ENCODE measurements around the gene RAB30. TPM values are rescaled to one million over a fixed set of nuclear protein-coding genes. Genes with fewer than 3 reads are reported as not detected.

The RAB30 gene
- total RNA-seq, 6 experiments from 2014 or later: 17.6 to 22.2 (median 19.4) TPM

DNA sequence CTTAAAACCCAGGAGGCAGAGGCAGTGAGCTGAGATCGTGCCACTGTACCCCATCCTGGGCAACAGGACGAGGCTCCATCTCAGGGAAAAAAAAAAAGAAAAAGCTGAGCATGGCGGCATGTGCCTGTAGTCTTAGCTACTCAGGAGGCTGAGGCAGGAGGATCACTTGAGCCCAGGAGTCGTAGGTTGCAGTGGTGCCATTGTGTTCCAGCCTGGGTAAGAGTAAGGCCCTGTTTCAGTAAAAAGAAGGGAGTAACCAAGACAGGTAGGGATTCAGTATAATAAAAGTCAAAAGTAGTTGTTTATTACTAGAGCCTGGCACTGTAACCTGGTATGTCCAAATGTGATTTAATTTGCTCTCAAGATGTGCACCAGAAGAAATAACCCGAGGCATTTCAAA, 8.1 kb upstream of the RAB30 start:
- Mint-ChIP-seq H3K9me3 (no peaks in the 10 kb centered on the region), H3K27ac (no peak overlapping the region), H3K4me3 (no peak overlapping the region), H3K27me3 (ENCODE audit: insufficient read depth) (no peaks in the 10 kb centered on the region), H3K36me3 (ENCODE audit: low read depth) (peaks cover 3% of the 10 kb centered on the region; the same call in 1 of the 2 replicates), H3K4me1 (ENCODE audit: low read depth) (no peaks in the 10 kb centered on the region)
- DNase-seq: no peak
- TF ChIP-seq, protein P1, sequence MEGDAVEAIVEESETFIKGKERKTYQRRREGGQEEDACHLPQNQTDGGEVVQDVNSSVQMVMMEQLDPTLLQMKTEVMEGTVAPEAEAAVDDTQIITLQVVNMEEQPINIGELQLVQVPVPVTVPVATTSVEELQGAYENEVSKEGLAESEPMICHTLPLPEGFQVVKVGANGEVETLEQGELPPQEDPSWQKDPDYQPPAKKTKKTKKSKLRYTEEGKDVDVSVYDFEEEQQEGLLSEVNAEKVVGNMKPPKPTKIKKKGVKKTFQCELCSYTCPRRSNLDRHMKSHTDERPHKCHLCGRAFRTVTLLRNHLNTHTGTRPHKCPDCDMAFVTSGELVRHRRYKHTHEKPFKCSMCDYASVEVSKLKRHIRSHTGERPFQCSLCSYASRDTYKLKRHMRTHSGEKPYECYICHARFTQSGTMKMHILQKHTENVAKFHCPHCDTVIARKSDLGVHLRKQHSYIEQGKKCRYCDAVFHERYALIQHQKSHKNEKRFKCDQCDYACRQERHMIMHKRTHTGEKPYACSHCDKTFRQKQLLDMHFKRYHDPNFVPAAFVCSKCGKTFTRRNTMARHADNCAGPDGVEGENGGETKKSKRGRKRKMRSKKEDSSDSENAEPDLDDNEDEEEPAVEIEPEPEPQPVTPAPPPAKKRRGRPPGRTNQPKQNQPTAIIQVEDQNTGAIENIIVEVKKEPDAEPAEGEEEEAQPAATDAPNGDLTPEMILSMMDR (IDR thresholded peaks at IDR 0.05): no peak

DNA sequence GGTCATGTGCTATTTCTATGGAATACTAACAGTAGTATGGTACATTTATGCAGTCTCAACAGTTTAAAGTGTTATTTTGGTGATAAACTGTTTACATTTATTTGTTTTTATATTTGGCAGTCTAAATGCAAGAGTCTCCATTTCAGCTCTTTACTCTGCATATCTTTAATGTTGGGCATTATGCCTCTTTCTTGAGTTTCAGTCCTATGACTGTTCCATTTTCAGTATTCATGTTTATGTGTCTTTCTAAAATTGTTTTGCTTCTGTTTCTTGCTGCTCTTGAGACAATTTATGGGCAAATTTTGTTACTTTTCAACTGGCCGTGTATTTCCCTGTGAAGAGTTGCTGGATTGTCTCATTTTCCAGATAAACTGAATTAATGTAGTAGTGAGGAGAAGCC, 6.6 kb upstream of the RAB30 start:
- no peak overlapping the region for H3K4me3 Mint-ChIP-seq
- peak overlapping the region; percentile 4; the same call in 1 of the 2 replicates for H3K27ac Mint-ChIP-seq
- H3K27me3 Mint-ChIP-seq (ENCODE audit: insufficient read depth): no peaks in the 10 kb centered on the region
- DNase-seq: no peak
- no peaks in the 10 kb centered on the region for H3K9me3 Mint-ChIP-seq
- H3K4me1 Mint-ChIP-seq (ENCODE audit: low read depth): peaks cover 10% of the 10 kb centered on the region; the same call in 1 of the 2 replicates
- H3K36me3 Mint-ChIP-seq (ENCODE audit: low read depth): peaks cover 4% of the 10 kb centered on the region; the same call in 1 of the 2 replicates
- TF ChIP-seq, protein P1 (IDR thresholded peaks at IDR 0.05): no peak

DNA sequence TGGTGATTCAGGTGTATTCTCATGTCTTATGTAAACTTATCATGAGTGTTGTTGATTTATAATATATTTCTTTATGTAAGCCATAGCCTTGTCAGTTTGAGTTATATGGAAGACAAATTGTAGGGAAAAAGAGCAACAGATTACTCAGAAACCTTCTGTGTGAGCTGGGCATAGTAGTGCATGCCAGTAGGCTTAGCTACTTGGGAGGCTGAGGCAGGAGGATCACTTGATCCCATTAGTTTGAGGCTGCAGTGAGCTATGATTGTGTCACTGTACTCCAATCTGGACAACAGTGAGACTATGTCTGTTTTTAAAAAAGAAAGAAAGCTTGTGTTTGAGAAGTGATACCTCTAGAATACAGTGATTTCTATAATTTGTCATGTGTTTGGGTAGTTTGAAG, 2.2 kb upstream of the RAB30 start:
- TF ChIP-seq, protein P1 (IDR thresholded peaks at IDR 0.05): no peak
- DNase-seq: no peak
- Mint-ChIP-seq H3K4me1 (ENCODE audit: low read depth) (peaks cover 32% of the 10 kb centered on the region), H3K9me3 (no peaks in the 10 kb centered on the region), H3K27ac (no peak overlapping the region), H3K36me3 (ENCODE audit: low read depth) (peaks cover 4% of the 10 kb centered on the region; the same call in 1 of the 2 replicates), H3K4me3 (no peak overlapping the region), H3K27me3 (ENCODE audit: insufficient read depth) (no peaks in the 10 kb centered on the region)

DNA sequence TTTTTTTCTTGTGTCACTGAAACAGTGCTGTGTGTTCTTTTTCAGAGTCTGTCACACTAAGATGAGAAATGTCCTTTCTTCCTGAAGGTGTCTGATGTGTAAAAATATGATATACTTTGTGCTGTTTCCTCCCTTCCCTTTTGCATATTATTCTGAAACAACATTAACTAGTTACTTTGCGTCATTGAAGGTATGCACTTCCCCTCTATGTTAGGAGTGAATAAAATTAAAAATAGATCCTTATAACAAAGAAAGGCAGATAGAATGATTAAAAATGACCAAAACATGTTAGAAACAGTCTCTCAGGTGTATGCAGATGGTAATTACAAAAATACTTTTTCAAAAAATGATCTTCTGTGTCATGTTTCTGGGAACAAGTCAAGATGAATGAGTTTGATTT, 1.6 kb upstream of the RAB30 start:
- Mint-ChIP-seq H3K27ac (no peak overlapping the region), H3K4me1 (ENCODE audit: low read depth) (peaks cover 39% of the 10 kb centered on the region), H3K27me3 (ENCODE audit: insufficient read depth) (no peaks in the 10 kb centered on the region), H3K4me3 (no peak overlapping the region), H3K9me3 (no peaks in the 10 kb centered on the region), H3K36me3 (ENCODE audit: low read depth) (peaks cover 4% of the 10 kb centered on the region; the same call in 1 of the 2 replicates)
- TF ChIP-seq, protein P1 (IDR thresholded peaks at IDR 0.05): no peak
- DNase-seq: no peak

DNA sequence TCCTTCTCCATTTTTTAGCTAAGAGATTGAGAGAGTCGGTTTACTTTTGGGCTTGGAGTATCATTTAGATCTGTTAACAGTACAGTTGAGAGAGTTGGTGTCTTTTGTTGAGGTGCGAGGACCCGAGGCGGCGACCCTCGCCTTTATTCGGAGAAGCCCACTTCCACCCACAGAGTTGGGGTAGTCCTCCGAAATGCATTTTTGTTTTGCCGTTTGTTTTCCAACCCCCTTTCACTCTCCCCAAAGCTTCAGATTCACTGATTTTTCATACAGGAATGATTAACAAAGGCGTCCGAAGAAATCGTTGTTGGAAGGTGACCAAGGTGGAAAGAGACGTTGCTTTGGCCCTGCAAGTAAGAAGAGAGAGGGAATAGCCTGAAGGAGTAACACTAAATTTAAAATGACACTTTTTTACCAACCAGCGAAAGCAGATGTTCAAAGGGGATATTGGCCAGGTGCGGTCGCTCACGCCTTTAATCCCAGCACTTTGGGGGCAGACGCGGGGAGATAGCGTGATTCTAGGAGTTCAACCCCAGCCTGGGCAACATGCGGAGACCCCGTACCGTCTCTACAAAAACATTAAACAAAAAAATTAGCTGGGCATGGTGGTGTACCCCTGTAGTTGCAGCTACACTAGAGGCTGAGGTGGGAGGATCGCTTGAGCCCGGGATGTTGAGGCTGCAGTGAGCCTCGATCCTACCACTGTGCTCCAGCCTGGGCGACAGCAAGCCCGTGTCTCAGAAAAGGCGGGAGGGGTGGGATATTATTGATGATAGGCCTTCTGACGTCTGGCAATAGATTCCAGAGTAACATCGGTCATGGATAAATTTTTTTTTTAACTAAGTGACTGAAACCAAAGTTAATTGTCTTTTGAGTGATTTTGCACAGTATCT, 899 bp upstream of the RAB30 start:
- Mint-ChIP-seq H3K36me3 (ENCODE audit: low read depth) (peaks cover 4% of the 10 kb centered on the region; the same call in 1 of the 2 replicates), H3K4me1 (ENCODE audit: low read depth) (peaks cover 41% of the 10 kb centered on the region), H3K27me3 (ENCODE audit: insufficient read depth) (no peaks in the 10 kb centered on the region), H3K27ac (no peak overlapping the region), H3K4me3 (no peak overlapping the region), H3K9me3 (no peaks in the 10 kb centered on the region)
- DNase-seq: no peak
- TF ChIP-seq, protein P1 (IDR thresholded peaks at IDR 0.05): no peak
